Natural killer cell treated with Interleukin-12 subunit alpha and Interleukin-12 subunit beta and Interleukin-15 and Interleukin-18, amount 100 ng/mL, for 72 hours (primary cell): ENCODE data around the gene VEGFA. TPM values are rescaled to one million over a fixed set of nuclear protein-coding genes. Genes with fewer than 3 reads are reported as not detected.
A peak's percentile ranks its signal among the peaks of the same experiment; 100 is the strongest.

Experiments used
- ATAC-seq, 2 donors: fragments of 150-1000 bp; cut with Tn5 transposase in 1 of 2; sonication (Bioruptor Pico), chemical (Tn5 transposase) in 1 of 2; 2 replicates each; pipeline ENCODE4 v1.10.0; 2021
- DNase-seq: peaks from one replicate; pipeline ENCODE4 v3.0.0; 2022; ENCODE audit warnings: low spot score
- H3K27ac Mint-ChIP-seq, 2 donors: 1 replicate in 1 of 2; 2 replicates in 1 of 2; pipeline ENCODE4 v1.8.0; 2022; ENCODE audit warnings: mixed read lengths in 2 of 2, mild to moderate bottlenecking in 1 of 2, moderate library complexity in 1 of 2
- H3K27me3 Mint-ChIP-seq, 2 donors: 1 replicate in 1 of 2; 2 replicates in 1 of 2; pipeline ENCODE4 v1.8.0; 2022; ENCODE audit warnings: mixed read lengths in 2 of 2
- H3K36me3 Mint-ChIP-seq: one replicate; pipeline ENCODE4 v1.8.0; 2022; ENCODE audit warnings: mixed read lengths
- H3K4me1 Mint-ChIP-seq, 2 donors: 1 replicate in 1 of 2; 2 replicates in 1 of 2; pipeline ENCODE4 v1.8.0; 2022; ENCODE audit warnings: low read depth in 2 of 2, mixed read lengths in 2 of 2, mild to moderate bottlenecking in 1 of 2
- H3K4me3 Mint-ChIP-seq: one replicate; pipeline ENCODE4 v1.8.0; 2022; ENCODE audit warnings: mixed read lengths
- H3K9me3 Mint-ChIP-seq: 2 replicates; pipeline ENCODE4 v1.8.0; 2022; ENCODE audit warnings: mixed read lengths
- total RNA-seq, 2 donors: library from RNA; stranded (reverse); gene quantifications; one replicate each; pipeline ENCODE4 v1.2.3, GENCODE V29; 2022

VEGFA gene
- total RNA-seq: 10 to 100 TPM; 36.8 to 43.0 TPM

- H3K9me3 Mint-ChIP-seq: no peaks in the 10 kb centered on the region
- peaks cover 23 to 26% of the 10 kb centered on the region in 2 donors for H3K4me1 Mint-ChIP-seq
- H3K27me3 Mint-ChIP-seq: peaks cover 8 to 9% of the 10 kb centered on the region in 2 donors
- H3K27ac Mint-ChIP-seq: peak within 1 kb of the TSS; percentile 44 to 82
- no peaks in the 10 kb centered on the region for H3K36me3 Mint-ChIP-seq
- ATAC-seq: peak; percentile 82 to 90
- H3K4me3 Mint-ChIP-seq: peak within 1 kb of the TSS; percentile 92
- DNase-seq: peak; percentile 89
Measured at GRCh38 chr6:43769526-43770371, at the start of gene VEGFA. VEGFA (plus strand) TSS chr6:43770211.

DNA sequence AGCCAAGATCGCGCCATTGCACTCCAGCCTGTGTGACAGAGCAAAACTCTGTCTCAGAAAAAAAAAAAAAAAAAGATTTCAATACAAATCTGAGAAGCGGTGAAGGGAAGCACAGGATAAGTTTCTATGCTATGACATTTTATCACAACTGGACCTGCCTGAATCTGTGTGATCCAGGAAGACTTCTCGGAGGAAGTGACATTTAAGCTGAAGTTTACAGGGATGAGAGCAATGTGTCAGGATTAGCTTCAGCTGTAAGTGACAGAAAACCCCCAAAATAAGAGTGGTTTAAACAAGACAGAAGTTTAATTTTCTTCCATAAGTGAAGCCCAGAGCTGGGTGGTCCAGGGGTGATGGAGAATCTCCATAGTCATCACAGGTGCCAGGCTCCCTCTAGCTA, 49.0 kb upstream of the VEGFA start:
- Mint-ChIP-seq H3K9me3 (no peaks in the 10 kb centered on the region), H3K27ac (no peak overlapping the region)

GRCh38 chr6:43722920-43723545, 47.0 kb upstream of the VEGFA start:
- peaks cover 7 to 21% of the 10 kb centered on the region in 2 donors for H3K27me3 Mint-ChIP-seq
- H3K4me3 Mint-ChIP-seq: no peak overlapping the region
- H3K36me3 Mint-ChIP-seq: no peaks in the 10 kb centered on the region
- H3K27ac Mint-ChIP-seq: no peak overlapping the region
- H3K9me3 Mint-ChIP-seq: no peaks in the 10 kb centered on the region
- DNase-seq (no peak), ATAC-seq (no peak)
- peaks cover 18 to 20% of the 10 kb centered on the region in 2 donors for H3K4me1 Mint-ChIP-seq

More for the DNA sequence above, 49.0 kb upstream of the VEGFA start:
- H3K4me3 Mint-ChIP-seq: no peak overlapping the region
- H3K27me3 Mint-ChIP-seq: peaks cover 7 to 17% of the 10 kb centered on the region in 2 donors
- DNase-seq (no peak), ATAC-seq (no peak)
- H3K36me3 Mint-ChIP-seq: no peaks in the 10 kb centered on the region
- H3K4me1 Mint-ChIP-seq: peaks cover 18 to 20% of the 10 kb centered on the region in 2 donors

DNA sequence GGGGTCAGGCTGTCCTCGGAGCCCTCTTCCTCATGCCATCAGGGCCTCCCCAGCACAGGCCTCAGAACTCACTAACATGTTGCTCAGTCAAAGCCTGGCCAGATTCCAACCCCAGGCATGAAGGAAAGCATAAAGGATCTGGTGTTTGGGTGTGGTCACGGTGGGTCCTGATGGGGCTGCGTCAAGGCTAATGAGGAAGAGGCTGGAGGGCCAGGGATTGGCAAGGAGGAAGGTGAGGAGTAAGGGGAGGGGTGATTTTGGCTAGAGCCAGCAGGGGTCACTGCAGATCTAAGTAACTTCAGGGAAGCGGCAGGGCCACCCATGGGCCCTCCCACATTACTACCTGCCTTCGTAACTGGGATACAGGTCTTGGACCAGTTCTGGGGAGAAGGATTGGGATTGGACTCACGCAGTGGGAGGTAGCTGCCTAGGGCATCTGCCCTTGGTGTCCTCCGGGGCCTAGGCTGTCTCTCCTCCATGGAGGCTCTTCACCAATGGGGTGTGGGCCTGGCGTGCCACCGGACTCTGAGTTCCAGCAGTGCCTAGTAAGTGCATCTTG, 46.2 kb upstream of the VEGFA start:
- H3K4me3 Mint-ChIP-seq: no peak overlapping the region
- DNase-seq (no peak), ATAC-seq (peak; percentile 69 to 70)
- no peaks in the 10 kb centered on the region for H3K36me3 Mint-ChIP-seq
- H3K4me1 Mint-ChIP-seq: peaks cover 18 to 20% of the 10 kb centered on the region in 2 donors
- H3K9me3 Mint-ChIP-seq: no peaks in the 10 kb centered on the region
- H3K27ac Mint-ChIP-seq: no peak overlapping the region
- H3K27me3 Mint-ChIP-seq: peaks cover 0 to 21% of the 10 kb centered on the region in 2 donors

DNA sequence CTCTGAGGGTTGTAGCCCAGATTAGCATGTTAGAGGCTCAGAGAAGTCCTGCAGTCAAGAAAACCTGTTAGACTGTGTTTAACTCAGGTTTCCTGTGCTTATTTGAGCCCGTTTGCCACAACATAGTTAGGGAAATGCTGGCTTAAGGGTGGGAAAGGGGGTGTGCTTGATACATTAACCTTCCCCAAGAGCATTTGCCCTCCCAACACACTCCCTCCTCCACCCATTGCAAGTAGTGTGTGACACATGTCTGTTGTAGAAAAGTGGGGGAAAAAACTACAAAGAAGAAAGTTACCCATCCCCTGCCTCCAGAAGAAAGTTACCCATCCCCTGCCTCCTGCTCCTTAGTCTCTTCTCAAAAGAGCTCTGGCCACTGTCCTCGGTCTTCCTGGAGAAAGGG, 45.7 kb upstream of the VEGFA start:
- Mint-ChIP-seq H3K27ac (peak overlapping the region in 1 of 2 donors; percentile 50), H3K4me3 (peak overlapping the region; percentile 11), H3K27me3 (peaks cover 0 to 21% of the 10 kb centered on the region in 2 donors), H3K36me3 (no peaks in the 10 kb centered on the region), H3K9me3 (no peaks in the 10 kb centered on the region), H3K4me1 (peaks cover 18 to 20% of the 10 kb centered on the region in 2 donors)
- DNase-seq (no peak), ATAC-seq (no peak)

GRCh38 chr6:43724914-43725642, 44.9 kb upstream of the VEGFA start:
- Mint-ChIP-seq H3K27ac (peak overlapping the region in 1 of 2 donors; percentile 50), H3K36me3 (no peaks in the 10 kb centered on the region), H3K9me3 (no peaks in the 10 kb centered on the region), H3K4me1 (peaks cover 18 to 20% of the 10 kb centered on the region in 2 donors), H3K27me3 (peaks cover 0 to 21% of the 10 kb centered on the region in 2 donors), H3K4me3 (peak overlapping the region; percentile 28)
- ATAC-seq: peak; percentile 84 to 90
- peak; percentile 72 for DNase-seq

DNA sequence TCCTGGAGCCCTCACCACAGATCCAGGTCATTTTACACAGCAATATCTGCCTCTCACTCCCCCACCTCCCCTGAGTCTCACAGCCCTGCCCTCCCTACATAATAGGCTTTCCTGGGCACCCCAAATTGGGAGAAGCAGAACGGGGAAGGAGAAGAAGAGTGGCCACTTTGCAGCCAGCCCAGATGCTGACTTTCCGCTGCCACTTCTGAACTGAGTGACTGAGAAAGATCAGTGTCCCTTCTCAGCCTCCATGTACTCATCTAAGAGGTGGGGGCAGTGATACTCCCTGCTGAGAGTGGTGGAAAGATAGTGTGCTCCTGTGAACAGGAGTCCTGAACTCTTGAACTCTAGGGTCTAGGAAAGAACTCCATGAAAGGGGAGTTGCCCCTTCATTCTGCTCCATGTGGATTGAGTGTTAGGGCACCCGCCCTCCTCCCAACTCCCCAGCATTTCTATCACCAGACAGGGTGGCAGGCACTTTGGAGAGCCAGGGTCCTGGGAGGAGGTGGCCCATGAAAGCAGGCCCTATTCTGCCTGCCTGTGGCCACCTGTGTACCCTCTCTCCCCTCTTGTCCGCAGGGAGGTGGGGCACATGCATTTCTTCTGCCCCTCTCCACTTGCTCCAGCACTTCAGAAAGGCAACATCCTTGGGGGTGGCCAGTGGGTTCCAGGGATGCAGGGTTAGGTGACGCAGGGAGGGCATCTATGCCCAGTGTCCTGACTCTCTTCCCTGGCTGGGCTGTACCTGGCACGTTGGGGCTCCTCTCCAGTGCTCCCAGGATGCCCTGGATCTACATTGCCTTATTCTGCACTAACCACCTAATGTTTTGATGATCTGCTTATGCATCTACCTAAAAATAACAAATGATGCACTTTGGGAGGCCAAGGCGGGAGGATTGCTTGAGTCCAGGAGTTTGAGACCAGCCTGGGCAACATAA, 44.1 kb upstream of the VEGFA start:
- ATAC-seq (no peak), DNase-seq (no peak)
- H3K36me3 Mint-ChIP-seq: peaks cover 7% of the 10 kb centered on the region
- H3K4me3 Mint-ChIP-seq: peak overlapping the region; percentile 28
- peaks cover 0 to 20% of the 10 kb centered on the region in 2 donors for H3K27me3 Mint-ChIP-seq
- H3K9me3 Mint-ChIP-seq: peaks cover 4% of the 10 kb centered on the region
- H3K4me1 Mint-ChIP-seq: peaks cover 18 to 20% of the 10 kb centered on the region in 2 donors
- H3K27ac Mint-ChIP-seq: no peak overlapping the region

DNA sequence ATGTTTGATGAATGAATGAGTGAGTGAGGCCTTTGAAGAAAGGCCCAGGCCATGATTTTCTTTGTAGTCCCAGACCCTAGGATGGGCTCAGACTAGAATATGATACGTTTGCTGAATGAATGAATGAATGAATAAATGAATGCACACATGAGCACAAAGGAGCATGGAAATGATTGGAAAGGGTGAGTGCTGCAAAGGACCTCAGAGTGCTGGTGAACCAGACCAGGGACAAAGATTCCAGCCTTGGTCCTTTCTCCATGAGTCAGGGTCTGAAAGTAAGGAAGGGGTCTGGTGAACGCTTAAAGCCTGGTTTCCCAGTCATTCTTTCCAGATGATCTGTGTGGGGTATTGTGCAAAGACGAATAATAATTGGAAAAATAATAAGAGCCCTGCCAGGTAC, 42.4 kb upstream of the VEGFA start:
- peaks cover 4% of the 10 kb centered on the region for H3K9me3 Mint-ChIP-seq
- H3K27me3 Mint-ChIP-seq: peaks cover 0 to 12% of the 10 kb centered on the region in 2 donors
- ATAC-seq (no peak), DNase-seq (no peak)
- no peak overlapping the region for H3K4me3 Mint-ChIP-seq
- peaks cover 18 to 20% of the 10 kb centered on the region in 2 donors for H3K4me1 Mint-ChIP-seq
- H3K36me3 Mint-ChIP-seq: peaks cover 13% of the 10 kb centered on the region
- H3K27ac Mint-ChIP-seq: no peak overlapping the region

- H3K27me3 Mint-ChIP-seq: peaks cover 0 to 12% of the 10 kb centered on the region in 2 donors
- H3K4me1 Mint-ChIP-seq: peaks cover 14 to 20% of the 10 kb centered on the region in 2 donors
- ATAC-seq: no peak
- no peak for DNase-seq
- H3K9me3 Mint-ChIP-seq: peaks cover 4% of the 10 kb centered on the region
- H3K36me3 Mint-ChIP-seq: peaks cover 13% of the 10 kb centered on the region
- H3K4me3 Mint-ChIP-seq: no peak overlapping the region
- H3K27ac Mint-ChIP-seq: no peak overlapping the region
Measured at GRCh38 chr6:43728586-43728985, 41.4 kb upstream of the VEGFA start.

GRCh38 chr6:43729537-43729936, 40.5 kb upstream of the VEGFA start:
- Mint-ChIP-seq H3K9me3 (peaks cover 4% of the 10 kb centered on the region), H3K4me3 (no peak overlapping the region), H3K27me3 (peaks cover 0 to 12% of the 10 kb centered on the region in 2 donors), H3K36me3 (peaks cover 13% of the 10 kb centered on the region), H3K27ac (no peak overlapping the region), H3K4me1 (peaks cover 12 to 15% of the 10 kb centered on the region in 2 donors)
- no peak for ATAC-seq
- no peak for DNase-seq

- DNase-seq (no peak), ATAC-seq (no peak)
- H3K27me3 Mint-ChIP-seq: peaks cover 0 to 7% of the 10 kb centered on the region in 2 donors
- peaks cover 4% of the 10 kb centered on the region for H3K9me3 Mint-ChIP-seq
- peaks cover 5 to 6% of the 10 kb centered on the region in 2 donors for H3K4me1 Mint-ChIP-seq
- H3K27ac Mint-ChIP-seq: no peak overlapping the region
- H3K36me3 Mint-ChIP-seq: peaks cover 13% of the 10 kb centered on the region
- no peak overlapping the region for H3K4me3 Mint-ChIP-seq
Measured at GRCh38 chr6:43730634-43731033, 39.4 kb upstream of the VEGFA start.

DNA sequence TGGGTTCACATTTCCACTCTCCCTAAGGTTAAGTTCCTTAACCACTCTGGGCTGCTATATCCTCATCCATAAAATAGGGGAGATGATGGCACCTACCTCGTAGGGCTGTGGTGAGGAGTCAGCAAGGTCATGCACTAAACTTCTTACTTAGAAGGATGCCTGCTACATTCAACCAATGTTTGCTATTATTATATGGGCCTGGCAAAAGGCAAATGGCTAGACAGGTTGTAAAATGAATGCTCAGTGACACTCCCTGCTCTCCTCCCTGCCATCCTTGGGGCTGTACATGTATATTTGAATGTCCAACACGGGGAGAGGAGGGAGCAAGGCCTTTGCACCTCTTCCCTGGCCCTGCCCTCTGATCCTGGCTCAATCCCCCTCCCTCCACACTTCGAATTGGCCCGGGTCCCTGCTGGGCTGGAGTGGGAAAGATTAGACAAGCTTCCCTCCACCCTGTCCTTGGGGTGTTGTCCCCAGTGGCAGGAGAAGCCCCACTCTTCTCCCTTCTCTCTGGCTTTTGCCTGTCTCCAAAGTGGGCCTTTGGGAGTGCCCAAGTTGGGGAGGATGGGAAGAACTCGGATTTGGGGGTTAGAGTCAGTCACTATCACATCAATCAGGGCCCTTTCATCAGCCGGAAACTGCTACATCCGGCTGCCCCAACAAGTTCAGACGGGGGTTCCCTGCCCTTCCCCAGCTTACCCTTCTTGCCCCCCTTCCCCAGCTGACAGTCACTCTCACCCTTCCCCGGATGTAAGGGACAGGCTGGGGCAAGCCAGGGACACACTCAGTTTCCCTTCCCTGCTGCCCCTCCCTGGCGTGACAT, 36.3 kb upstream of the VEGFA start:
- peaks cover 4% of the 10 kb centered on the region for H3K9me3 Mint-ChIP-seq
- H3K27me3 Mint-ChIP-seq: peaks cover 0 to 2% of the 10 kb centered on the region in 2 donors
- ATAC-seq: peak; percentile 70 to 75
- H3K4me3 Mint-ChIP-seq: no peak overlapping the region
- DNase-seq: no peak
- H3K4me1 Mint-ChIP-seq: peaks cover 9 to 10% of the 10 kb centered on the region in 2 donors
- H3K27ac Mint-ChIP-seq: peak overlapping the region; percentile 43 to 71
- peaks cover 13% of the 10 kb centered on the region for H3K36me3 Mint-ChIP-seq
